ENCODE measurements around the gene ULBP1.
"Not testable (repeated sequence)": the region's sequence is repeated elsewhere in the genome, so short reads cannot be mapped to it uniquely, and the experiment has no call there.

Gene ULBP1

GRCh38 chr6:150003599-150003998, 39.9 kb downstream of the ULBP1 start:
- not testable (repeated sequence) for H2BK5ac ChIP-seq (ENCODE audit: low read length); H3K14ac ChIP-seq (ENCODE audit: low read length); H3K23ac ChIP-seq (ENCODE audit: low read depth, low read length, poor library complexity); H2BK120ac ChIP-seq (ENCODE audit: low read depth, low read length); H3K4me2 ChIP-seq (ENCODE audit: insufficient read depth, low read length, poor library complexity, severe bottlenecking); H3K4me1 ChIP-seq (ENCODE audit: control insufficient read depth in 2 of 2, insufficient read depth in 1 of 2, low read depth in 1 of 2, low read length in 2 of 2); H2AK5ac ChIP-seq (ENCODE audit: low read depth, low read length); DNase-seq (ENCODE audit: low spot score); H3K79me1 ChIP-seq (ENCODE audit: low read depth, low read length); H2AFZ ChIP-seq (ENCODE audit: low read length); H3K9me3 ChIP-seq (replicated peaks in 1 of 2; ENCODE audit: control insufficient read depth in 2 of 2, insufficient read depth in 1 of 2, low read depth in 1 of 2, low read length in 2 of 2); H4K8ac ChIP-seq (ENCODE audit: low read depth, low read length); H2BK12ac ChIP-seq (ENCODE audit: low read length); H4K91ac ChIP-seq (ENCODE audit: low read depth, low read length, poor library complexity); H3K4me3 ChIP-seq (ENCODE audit: low read length in 2 of 2); H3K9ac ChIP-seq (ENCODE audit: low read depth, low read length, poor library complexity); H2BK15ac ChIP-seq (ENCODE audit: low read length); H3K4ac ChIP-seq (ENCODE audit: low read length); H3K18ac ChIP-seq (ENCODE audit: low read length); H3K27ac ChIP-seq (replicated peaks; ENCODE audit: low read length)
- whole genome bisulfite sequencing, 2 donors (ENCODE audit: extremely low coverage in 2 of 2, insufficient read length in 2 of 2, insufficient replicate concordance in 1 of 2), result no CpG with 5 or more reads among the region's 3 CpGs
- H3K36me3 ChIP-seq (replicated peaks in 1 of 2; ENCODE audit: control insufficient read depth in 2 of 2, insufficient read depth in 2 of 2, low read length in 2 of 2), result peaks cover 5 to 18% of the 10 kb centered on the region in 2 donors
- H3K27me3 ChIP-seq (ENCODE audit: control insufficient read depth in 3 of 3, insufficient read depth in 3 of 3, low read depth in 1 of 3, low read length in 3 of 3), result peaks cover 0 to 23% (median 17%) of the 10 kb centered on the region in 3 experiments

GRCh38 chr6:150004101-150004782, 40.5 kb downstream of the ULBP1 start:
- Histone ChIP-seq H4K91ac (ENCODE audit: low read depth, low read length, poor library complexity) (no peak overlapping the region), H3K79me1 (ENCODE audit: low read depth, low read length) (no peaks in the 10 kb centered on the region), H3K4me3 (ENCODE audit: low read length in 2 of 2) (peak overlapping the region; percentile 89 to 96), H3K4me2 (ENCODE audit: insufficient read depth, low read length, poor library complexity, severe bottlenecking) (peak overlapping the region; percentile 94), H2BK15ac (ENCODE audit: low read length) (peak overlapping the region; percentile 28), H3K4me1 (ENCODE audit: control insufficient read depth in 2 of 2, insufficient read depth in 1 of 2, low read depth in 1 of 2, low read length in 2 of 2) (peaks cover 6 to 7% of the 10 kb centered on the region in 2 donors), H3K9ac (ENCODE audit: low read depth, low read length, poor library complexity) (peak overlapping the region; percentile 53), H2BK5ac (ENCODE audit: low read length) (peak overlapping the region; percentile 33), H3K14ac (ENCODE audit: low read length) (no peak overlapping the region), H4K8ac (ENCODE audit: low read depth, low read length) (no peak overlapping the region), H3K27ac (replicated peaks; ENCODE audit: low read length) (no peak overlapping the region), H3K4ac (ENCODE audit: low read length) (no peak overlapping the region), H3K36me3 (replicated peaks in 1 of 2; ENCODE audit: control insufficient read depth in 2 of 2, insufficient read depth in 2 of 2, low read length in 2 of 2) (peaks cover 5 to 18% of the 10 kb centered on the region in 2 donors), H3K18ac (ENCODE audit: low read length) (peak overlapping the region; percentile 99), H3K23ac (ENCODE audit: low read depth, low read length, poor library complexity) (peak overlapping the region; percentile 94), H2AFZ (ENCODE audit: low read length) (peak overlapping the region; percentile 100), H2BK12ac (ENCODE audit: low read length) (no peak overlapping the region), H3K9me3 (replicated peaks in 1 of 2; ENCODE audit: control insufficient read depth in 2 of 2, insufficient read depth in 1 of 2, low read depth in 1 of 2, low read length in 2 of 2) (peaks cover 0 to 4% of the 10 kb centered on the region in 2 donors), H3K27me3 (ENCODE audit: control insufficient read depth in 3 of 3, insufficient read depth in 3 of 3, low read depth in 1 of 3, low read length in 3 of 3) (peaks cover 0 to 26% (median 24%) of the 10 kb centered on the region in 3 experiments), H2AK5ac (ENCODE audit: low read depth, low read length) (peak overlapping the region; percentile 71), H2BK120ac (ENCODE audit: low read depth, low read length) (no peak overlapping the region)
- WGBS, 2 donors (ENCODE audit: extremely low coverage in 2 of 2, insufficient read length in 2 of 2, insufficient replicate concordance in 1 of 2), result no CpG with 5 or more reads among the region's 14 CpGs
- no peak for DNase-seq (ENCODE audit: low spot score)

- Histone ChIP-seq H3K9ac (ENCODE audit: low read depth, low read length, poor library complexity) (peak overlapping the region; percentile 94), H3K4me1 (ENCODE audit: control insufficient read depth in 2 of 2, insufficient read depth in 1 of 2, low read depth in 1 of 2, low read length in 2 of 2) (peaks cover 6 to 7% of the 10 kb centered on the region in 2 donors), H4K91ac (ENCODE audit: low read depth, low read length, poor library complexity) (no peak overlapping the region), H3K27ac (replicated peaks; ENCODE audit: low read length) (peak overlapping the region; percentile 69), H3K4me2 (ENCODE audit: insufficient read depth, low read length, poor library complexity, severe bottlenecking) (peak overlapping the region; percentile 94), H3K23ac (ENCODE audit: low read depth, low read length, poor library complexity) (peak overlapping the region; percentile 94), H3K14ac (ENCODE audit: low read length) (peak overlapping the region; percentile 94), H2AFZ (ENCODE audit: low read length) (peak overlapping the region; percentile 100), H3K4ac (ENCODE audit: low read length) (no peak overlapping the region), H3K9me3 (replicated peaks in 1 of 2; ENCODE audit: control insufficient read depth in 2 of 2, insufficient read depth in 1 of 2, low read depth in 1 of 2, low read length in 2 of 2) (peaks cover 0 to 4% of the 10 kb centered on the region in 2 donors), H2BK15ac (ENCODE audit: low read length) (peak overlapping the region; percentile 87), H3K18ac (ENCODE audit: low read length) (peak overlapping the region; percentile 99), H2BK5ac (ENCODE audit: low read length) (peak overlapping the region; percentile 33), H2AK5ac (ENCODE audit: low read depth, low read length) (no peak overlapping the region), H3K79me1 (ENCODE audit: low read depth, low read length) (no peaks in the 10 kb centered on the region), H3K27me3 (ENCODE audit: control insufficient read depth in 3 of 3, insufficient read depth in 3 of 3, low read depth in 1 of 3, low read length in 3 of 3) (peaks cover 0 to 31% (median 31%) of the 10 kb centered on the region in 3 experiments), H2BK120ac (ENCODE audit: low read depth, low read length) (no peak overlapping the region), H2BK12ac (ENCODE audit: low read length) (no peak overlapping the region), H3K4me3 (ENCODE audit: low read length in 2 of 2) (peak overlapping the region; percentile 89 to 96), H3K36me3 (replicated peaks in 1 of 2; ENCODE audit: control insufficient read depth in 2 of 2, insufficient read depth in 2 of 2, low read length in 2 of 2) (peaks cover 3 to 12% of the 10 kb centered on the region in 2 donors), H4K8ac (ENCODE audit: low read depth, low read length) (peak overlapping the region; percentile 98)
- peak; percentile 91 for DNase-seq (ENCODE audit: low spot score)
- WGBS, 2 donors (ENCODE audit: extremely low coverage in 2 of 2, insufficient read length in 2 of 2, insufficient replicate concordance in 1 of 2), result no CpG with 5 or more reads among the region's 79 CpGs
Observed at GRCh38 chr6:150004783-150005717, 41.3 kb downstream of the ULBP1 start.

All from neuronal stem cell (in vitro differentiated cells).